Stimulated activated effector memory CD8-positive, alpha-beta T cell treated with anti-CD3 and anti-CD28 coated beads, Interleukin-12 subunit alpha, Interleukin-12 subunit beta, amount 100 ng/mL, for 72 hours (primary cell): ENCODE results near the gene SHOC2.

Source experiments
- ATAC-seq: fragments of 150-1000 bp; cut with Tn5 transposase; 2 replicates; pipeline ENCODE4 v1.10.0; 2021
- DNase-seq, 2 donors: peaks; one replicate each; pipeline ENCODE4 v3.0.0; 2021 to 2022; ENCODE audit warnings: low spot score in 2 of 2
- H3K27ac Mint-ChIP-seq: one replicate; pipeline ENCODE4 v1.8.0; 2022; ENCODE audit warnings: mild to moderate bottlenecking, mixed read lengths
- H3K36me3 Mint-ChIP-seq: one replicate; pipeline ENCODE4 v1.8.0; 2022; ENCODE audit warnings: mild to moderate bottlenecking, mixed read lengths
- H3K4me1 Mint-ChIP-seq: one replicate; pipeline ENCODE4 v1.8.0; 2022; ENCODE audit warnings: mixed read lengths
- H3K4me3 Mint-ChIP-seq: one replicate; pipeline ENCODE4 v1.8.0; 2022; ENCODE audit warnings: mild to moderate bottlenecking, mixed read lengths
- H3K9me3 Mint-ChIP-seq: one replicate; pipeline ENCODE4 v1.8.0; 2022; ENCODE audit warnings: mixed read lengths

SHOC2 gene

GRCh38 chr10:111018021-111018420, 98.6 kb downstream of the SHOC2 start:
- peaks cover 11% of the 10 kb centered on the region for H3K4me1 Mint-ChIP-seq
- DNase-seq (no peak), ATAC-seq (no peak)
- H3K27ac Mint-ChIP-seq, result no peak overlapping the region
- peaks cover 2% of the 10 kb centered on the region for H3K9me3 Mint-ChIP-seq
- peaks cover 39% of the 10 kb centered on the region for H3K36me3 Mint-ChIP-seq
- H3K4me3 Mint-ChIP-seq, result no peak overlapping the region

- peaks cover 19% of the 10 kb centered on the region for H3K36me3 Mint-ChIP-seq
- ATAC-seq, result no peak
- no peak overlapping the region for H3K27ac Mint-ChIP-seq
- DNase-seq, result no peak
- no peak overlapping the region for H3K4me3 Mint-ChIP-seq
- H3K4me1 Mint-ChIP-seq, result peaks cover 4% of the 10 kb centered on the region
- peaks cover 9% of the 10 kb centered on the region for H3K9me3 Mint-ChIP-seq
Measured at GRCh38 chr10:111023060-111023459, 103.7 kb downstream of the SHOC2 start.

GRCh38 chr10:111030042-111030750, 110.8 kb downstream of the SHOC2 start:
- no peaks in the 10 kb centered on the region for H3K36me3 Mint-ChIP-seq
- no peaks in the 10 kb centered on the region for H3K4me1 Mint-ChIP-seq
- no peak overlapping the region for H3K4me3 Mint-ChIP-seq
- no peak overlapping the region for H3K27ac Mint-ChIP-seq
- ATAC-seq, result peak; percentile 49
- H3K9me3 Mint-ChIP-seq, result peaks cover 18% of the 10 kb centered on the region
- DNase-seq, result no peak

GRCh38 chr10:111034598-111035310, 115.3 kb downstream of the SHOC2 start:
- Mint-ChIP-seq H3K9me3 (peaks cover 13% of the 10 kb centered on the region), H3K27ac (no peak overlapping the region), H3K4me3 (no peak overlapping the region), H3K4me1 (no peaks in the 10 kb centered on the region), H3K36me3 (no peaks in the 10 kb centered on the region)
- DNase-seq (no peak), ATAC-seq (no peak)

GRCh38 chr10:111035542-111035941, 116.1 kb downstream of the SHOC2 start:
- Mint-ChIP-seq H3K4me3 (no peak overlapping the region), H3K36me3 (no peaks in the 10 kb centered on the region), H3K9me3 (peaks cover 13% of the 10 kb centered on the region), H3K4me1 (no peaks in the 10 kb centered on the region), H3K27ac (no peak overlapping the region)
- DNase-seq, result no peak
- ATAC-seq, result no peak

- H3K36me3 Mint-ChIP-seq, result no peaks in the 10 kb centered on the region
- H3K4me1 Mint-ChIP-seq, result no peaks in the 10 kb centered on the region
- no peak overlapping the region for H3K27ac Mint-ChIP-seq
- DNase-seq (no peak), ATAC-seq (no peak)
- H3K9me3 Mint-ChIP-seq, result peaks cover 26% of the 10 kb centered on the region
- H3K4me3 Mint-ChIP-seq, result no peak overlapping the region
Measured at GRCh38 chr10:111037858-111038257, 118.5 kb downstream of the SHOC2 start.

GRCh38 chr10:111039522-111039921, 120.1 kb downstream of the SHOC2 start:
- ATAC-seq (no peak), DNase-seq (no peak)
- no peaks in the 10 kb centered on the region for H3K4me1 Mint-ChIP-seq
- no peak overlapping the region for H3K27ac Mint-ChIP-seq
- peaks cover 25% of the 10 kb centered on the region for H3K9me3 Mint-ChIP-seq
- H3K4me3 Mint-ChIP-seq, result no peak overlapping the region
- no peaks in the 10 kb centered on the region for H3K36me3 Mint-ChIP-seq

- H3K36me3 Mint-ChIP-seq, result no peaks in the 10 kb centered on the region
- H3K4me1 Mint-ChIP-seq, result no peaks in the 10 kb centered on the region
- no peak overlapping the region for H3K27ac Mint-ChIP-seq
- peaks cover 12% of the 10 kb centered on the region for H3K9me3 Mint-ChIP-seq
- DNase-seq (no peak), ATAC-seq (no peak)
- H3K4me3 Mint-ChIP-seq, result no peak overlapping the region
Measured at GRCh38 chr10:111057006-111057405, 137.6 kb downstream of the SHOC2 start.
